CD4-positive, alpha-beta T cell treated with Interleukin-2 at 100 ng/mL for 4 hours (primary cell): Measurements from ENCODE around the gene FAM72A.
"Not testable (repeated sequence)": the region's sequence is repeated elsewhere in the genome, so short reads cannot be mapped to it uniquely, and the experiment has no call there.

ENCODE experiments used
- DNase-seq: peaks from one replicate; pipeline ENCODE4 v3.0.0-alpha.2; 2020; ENCODE audit warnings: low spot score

FAM72A gene

GRCh38 chr1:206215600-206216392 is 13.2 kb upstream of the FAM72A start:
- DNase-seq, result not testable (repeated sequence)

- DNase-seq, result not testable (repeated sequence)
Observed at GRCh38 chr1:206210802-206211201, 8.2 kb upstream of the FAM72A start.

- not testable (repeated sequence) for DNase-seq
Observed at GRCh38 chr1:206205569-206205968, 2.9 kb upstream of the FAM72A start.

- DNase-seq, result not testable (repeated sequence)
Observed at GRCh38 chr1:206204871-206205270, 2.2 kb upstream of the FAM72A start.

GRCh38 chr1:206204159-206204511 is 1.5 kb upstream of the FAM72A start:
- DNase-seq, result not testable (repeated sequence)

- DNase-seq, result peak; percentile 44
Observed at GRCh38 chr1:206203364-206204158, 922 bp upstream of the FAM72A start, which contains the start of gene SRGAP2. TSS of gene SRGAP2 (plus strand) at chr1:206203541. CDS start at chr1:206205971, 2,430 bp downstream.

- not testable (repeated sequence) for DNase-seq
Observed at GRCh38 chr1:206196748-206197424, 5.8 kb downstream of the FAM72A start.

GRCh38 chr1:206195182-206195581 is 7.5 kb downstream of the FAM72A start:
- DNase-seq, result not testable (repeated sequence)

- DNase-seq, result not testable (repeated sequence)
Observed at GRCh38 chr1:206186826-206187225, 15.8 kb downstream of the FAM72A start.

- not testable (repeated sequence) for DNase-seq
Observed at GRCh38 chr1:206185778-206186177, 16.9 kb downstream of the FAM72A start.

- DNase-seq, result not testable (repeated sequence)
Observed at GRCh38 chr1:206183788-206184187, 18.9 kb downstream of the FAM72A start.

GRCh38 chr1:206182368-206183317 is 20.0 kb downstream of the FAM72A start:
- DNase-seq, result not testable (repeated sequence)

- not testable (repeated sequence) for DNase-seq
Observed at GRCh38 chr1:206179666-206180065, 23.0 kb downstream of the FAM72A start.

- not testable (repeated sequence) for DNase-seq
Observed at GRCh38 chr1:206178061-206178989, 24.3 kb downstream of the FAM72A start.

- not testable (repeated sequence) for DNase-seq
Observed at GRCh38 chr1:206176114-206176502, 26.5 kb downstream of the FAM72A start.

- not testable (repeated sequence) for DNase-seq
Observed at GRCh38 chr1:206175459-206176113, 27.1 kb downstream of the FAM72A start.

- DNase-seq, result not testable (repeated sequence)
Observed at GRCh38 chr1:206174182-206174868, 28.3 kb downstream of the FAM72A start.

GRCh38 chr1:206173110-206173719 is 29.4 kb downstream of the FAM72A start:
- DNase-seq, result not testable (repeated sequence)
